Stromal cell of bone marrow (primary cell): ENCODE results near the gene PALS2.
A peak's percentile ranks its signal among the peaks of the same experiment; 100 is the strongest.

Source experiments
- DNase-seq: peaks from one replicate; pipeline ENCODE4 v3.0.0-alpha.2; 2012; ENCODE audit warnings: low read depth

PALS2 gene

GRCh38 chr7:24572997-24573553, at the start of gene PALS2:
Gene PALS2, plus strand, starts transcription at chr7:24573452. Its CDS starts 50,216 bp downstream, at chr7:24623668.
- peak; percentile 53 for DNase-seq

GRCh38 chr7:24531255-24531654, 42.0 kb upstream of the PALS2 start:
- DNase-seq, result no peak

GRCh38 chr7:24536682-24537081, 36.6 kb upstream of the PALS2 start:
- no peak for DNase-seq

DNA sequence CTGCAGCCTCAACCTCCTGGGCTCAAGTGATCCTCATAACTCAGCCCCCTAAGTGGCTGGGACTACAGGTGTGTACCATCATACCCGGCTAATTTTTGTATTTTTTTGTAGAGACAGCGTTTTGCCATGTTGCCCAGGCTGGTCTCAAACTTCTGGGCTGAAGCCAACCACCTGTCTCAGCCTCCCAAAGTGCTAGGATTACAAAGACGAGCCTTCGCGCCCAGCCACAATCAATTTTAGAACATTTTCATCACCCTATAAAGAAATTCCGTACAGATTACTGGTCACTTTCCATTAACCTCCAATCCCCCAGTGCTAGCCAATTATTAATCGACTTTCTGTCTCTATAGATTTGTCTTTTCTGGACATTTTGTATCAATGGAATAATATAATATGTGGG, 32.3 kb upstream of the PALS2 start:
- no peak for DNase-seq

DNA sequence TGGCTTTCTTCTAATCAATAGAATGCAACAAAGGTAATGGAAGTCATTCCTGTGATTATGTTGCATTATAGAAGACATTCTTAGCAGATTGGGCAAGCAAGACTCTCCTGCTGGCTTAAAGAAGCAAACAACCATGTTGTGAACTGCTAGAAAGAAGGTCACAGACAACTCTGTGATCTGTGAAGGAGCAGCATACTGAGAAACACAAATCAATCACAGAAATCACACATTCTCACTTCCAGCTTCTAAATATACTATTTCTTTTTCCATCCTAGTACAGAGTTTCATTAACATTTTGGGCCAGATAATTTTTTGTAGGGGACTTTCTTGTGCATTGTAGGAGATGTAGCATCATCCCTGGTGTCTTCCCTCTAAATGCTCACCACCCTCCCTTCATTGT, 28.0 kb upstream of the PALS2 start:
- DNase-seq, result no peak

DNA sequence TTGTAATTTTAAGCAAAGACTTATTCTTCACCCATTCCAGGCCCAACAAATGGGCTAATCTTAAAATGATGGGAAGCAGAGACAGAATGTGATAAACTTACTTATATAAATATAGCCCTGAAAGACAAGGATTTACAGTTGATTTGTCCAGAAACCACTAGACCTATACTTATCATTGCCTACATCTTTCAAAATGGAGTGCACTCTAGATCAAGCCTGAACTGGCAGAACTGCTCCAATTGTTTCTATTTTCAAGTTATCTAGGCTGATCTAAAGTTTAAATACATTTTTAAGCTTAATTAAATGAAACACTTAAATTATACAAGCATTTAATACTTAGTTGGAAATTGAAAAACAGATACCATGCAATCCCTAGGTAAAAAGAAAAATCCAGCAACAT, 24.9 kb upstream of the PALS2 start:
- DNase-seq, result no peak

GRCh38 chr7:24549991-24550390, 23.3 kb upstream of the PALS2 start:
- DNase-seq, result no peak

DNA sequence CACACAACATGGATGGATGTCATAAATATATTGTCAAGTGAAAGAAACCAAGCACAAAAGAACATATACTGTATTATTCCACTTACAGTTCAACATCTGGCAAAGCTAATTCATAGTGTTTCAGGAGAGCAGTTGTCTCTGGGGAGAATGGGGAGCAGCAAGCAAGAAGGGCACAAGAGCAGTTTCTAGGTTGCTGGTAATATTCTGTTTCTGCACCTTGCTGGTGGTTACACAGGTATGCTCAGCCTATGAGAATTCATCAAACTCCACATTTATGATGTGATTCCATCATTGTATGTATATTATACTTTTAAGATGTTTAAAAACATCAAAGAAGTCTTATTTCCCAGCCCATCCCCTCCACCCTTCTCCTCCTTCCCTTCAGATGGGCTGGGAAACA, 18.1 kb upstream of the PALS2 start:
- no peak for DNase-seq

DNA sequence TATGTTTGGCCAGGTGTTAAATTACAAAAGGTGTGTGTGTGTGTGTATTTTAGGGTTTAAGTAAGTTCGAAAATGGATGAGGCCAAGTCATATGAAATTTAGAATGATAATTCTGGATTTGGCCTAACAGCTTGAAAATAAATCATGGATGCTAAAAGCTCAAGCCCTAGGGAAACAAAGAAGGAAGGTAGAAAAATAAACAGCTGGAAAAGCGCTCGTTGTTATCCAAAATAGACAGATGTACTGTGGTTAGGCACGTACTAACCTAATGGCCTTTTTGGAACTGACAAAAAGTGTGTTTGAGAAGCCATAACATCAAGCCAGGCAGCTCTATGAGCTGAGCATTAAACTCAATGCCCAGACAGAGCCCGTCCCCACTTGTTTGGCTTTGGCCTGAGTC, 17.5 kb upstream of the PALS2 start:
- DNase-seq, result no peak

DNA sequence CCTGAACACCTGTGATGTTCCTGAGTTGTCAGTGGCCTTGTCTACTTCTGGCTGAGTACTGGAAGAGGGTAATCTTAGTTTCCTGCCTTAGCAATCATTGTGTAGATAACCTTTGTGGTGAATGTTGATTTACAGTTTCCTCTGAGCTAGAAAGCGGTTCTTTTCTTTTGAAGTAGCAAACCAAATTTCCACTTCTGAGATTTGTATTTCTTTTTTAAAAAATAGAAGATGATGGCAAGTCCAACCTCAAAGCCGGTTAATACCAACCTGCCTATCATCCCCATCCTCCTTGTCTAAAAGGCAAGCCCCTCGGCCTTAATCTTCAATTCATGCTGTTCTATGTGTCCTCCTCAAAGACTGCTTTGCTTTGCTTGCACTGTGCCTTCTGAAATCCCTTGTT, 12.5 kb upstream of the PALS2 start:
- DNase-seq, result no peak

- no peak for DNase-seq
These were observed 7.0 kb upstream of the PALS2 start for GRCh38 chr7:24566274-24566673.

DNA sequence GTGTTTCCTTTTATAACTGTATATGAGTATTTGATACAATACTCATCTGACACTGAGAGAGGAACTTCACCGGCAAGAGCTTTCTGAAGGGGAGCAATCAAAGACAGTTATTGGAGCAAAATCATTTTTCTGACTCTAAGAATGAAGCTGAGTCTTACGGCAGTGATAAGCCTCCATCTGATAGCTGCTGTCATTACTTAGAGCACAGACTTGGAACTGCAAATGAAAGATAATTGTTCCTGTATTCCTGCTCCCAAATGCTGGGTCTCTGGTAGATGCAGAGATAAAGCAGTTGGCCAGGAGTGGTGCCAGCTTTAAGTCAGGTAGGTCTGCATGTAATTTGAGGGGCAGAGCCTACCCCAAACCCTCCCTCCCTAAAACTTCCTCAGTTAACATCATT, 2.3 kb upstream of the PALS2 start:
- DNase-seq, result no peak

GRCh38 chr7:24572016-24572392, 1.2 kb upstream of the PALS2 start:
- no peak for DNase-seq

GRCh38 chr7:24572393-24572996, 757 bp upstream of the PALS2 start:
- peak; percentile 57 for DNase-seq

DNA sequence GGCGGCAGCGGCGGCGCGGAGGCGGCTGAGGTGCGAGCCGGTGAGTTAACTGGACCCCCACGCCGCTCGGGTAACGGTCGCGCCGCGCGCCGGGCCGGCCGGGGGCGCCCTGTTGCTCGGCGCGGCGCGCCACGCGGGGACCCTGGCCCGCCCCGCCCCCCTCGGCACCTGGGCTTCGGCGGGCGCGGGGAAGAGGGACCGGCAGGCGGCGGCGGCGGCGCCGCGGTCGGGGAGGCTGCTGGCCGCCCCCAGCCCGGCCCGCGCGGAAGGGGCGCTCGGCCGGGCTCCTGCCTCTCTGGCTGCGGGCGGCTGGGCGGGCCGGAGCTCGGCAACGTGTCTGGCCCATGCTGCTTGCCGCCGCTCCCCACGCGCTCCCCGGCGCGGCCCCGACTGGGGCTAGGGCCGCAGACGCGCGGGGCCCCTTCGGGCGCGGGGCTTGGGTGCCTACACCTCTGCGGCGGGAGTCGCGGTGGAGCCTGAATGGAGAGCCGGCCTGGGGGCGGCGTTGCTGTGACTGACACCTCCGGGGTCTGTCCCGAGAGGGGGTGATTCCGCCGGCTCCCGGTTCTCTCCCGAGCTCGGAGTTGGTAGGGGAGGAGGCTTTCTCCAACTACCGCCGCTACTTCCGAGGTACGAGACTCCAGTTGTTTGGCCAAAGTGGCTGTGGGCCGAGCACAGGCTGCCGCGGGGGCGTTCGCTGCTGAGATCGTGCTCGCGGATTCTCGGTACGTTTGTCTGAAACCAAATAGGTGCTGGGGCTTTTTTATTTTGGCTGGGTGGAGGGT, 494 bp downstream of the PALS2 start:
- peak; percentile 27 for DNase-seq

GRCh38 chr7:24574386-24574785, 1.1 kb downstream of the PALS2 start:
- DNase-seq, result peak; percentile 7

DNA sequence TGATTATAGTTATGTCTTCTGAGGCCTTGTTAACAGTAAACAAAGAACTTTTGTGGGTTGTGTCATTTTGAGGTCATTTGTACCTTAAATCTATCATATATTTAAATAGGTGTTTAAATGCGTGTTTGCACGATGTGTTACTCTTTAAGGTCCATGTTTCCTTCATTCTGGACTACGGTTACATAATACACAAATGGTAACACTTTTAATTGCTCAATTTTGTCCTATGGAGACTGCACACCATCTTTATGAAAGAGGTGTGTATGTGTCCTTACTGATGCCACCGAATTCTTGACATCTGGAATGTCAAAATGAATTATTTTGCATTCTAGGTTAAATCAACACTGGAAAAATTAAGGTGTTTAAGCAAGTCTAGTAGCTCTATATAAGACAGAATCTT, 1.7 kb downstream of the PALS2 start:
- no peak for DNase-seq

GRCh38 chr7:24576171-24577025, 3.1 kb downstream of the PALS2 start:
- peak; percentile 46 for DNase-seq

DNA sequence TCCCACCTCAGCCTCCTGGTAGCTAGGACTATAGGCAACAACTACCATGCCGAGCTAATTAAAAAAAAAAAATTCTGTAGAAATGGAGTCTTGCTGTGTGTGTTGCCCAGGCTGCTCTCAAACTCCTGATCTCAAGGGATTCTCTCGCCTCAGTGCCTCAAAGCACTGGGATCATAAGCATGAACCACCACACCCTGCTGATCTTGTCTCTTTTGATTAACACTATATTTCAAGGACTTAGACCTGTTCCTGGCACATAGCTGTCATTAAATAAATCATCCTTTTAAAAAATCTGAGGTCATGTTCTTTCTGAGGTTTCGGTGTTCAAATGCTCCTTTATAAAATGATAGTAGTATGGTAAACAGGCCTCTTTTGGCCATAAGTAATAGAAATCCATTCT, 4.8 kb downstream of the PALS2 start:
- DNase-seq, result no peak

DNA sequence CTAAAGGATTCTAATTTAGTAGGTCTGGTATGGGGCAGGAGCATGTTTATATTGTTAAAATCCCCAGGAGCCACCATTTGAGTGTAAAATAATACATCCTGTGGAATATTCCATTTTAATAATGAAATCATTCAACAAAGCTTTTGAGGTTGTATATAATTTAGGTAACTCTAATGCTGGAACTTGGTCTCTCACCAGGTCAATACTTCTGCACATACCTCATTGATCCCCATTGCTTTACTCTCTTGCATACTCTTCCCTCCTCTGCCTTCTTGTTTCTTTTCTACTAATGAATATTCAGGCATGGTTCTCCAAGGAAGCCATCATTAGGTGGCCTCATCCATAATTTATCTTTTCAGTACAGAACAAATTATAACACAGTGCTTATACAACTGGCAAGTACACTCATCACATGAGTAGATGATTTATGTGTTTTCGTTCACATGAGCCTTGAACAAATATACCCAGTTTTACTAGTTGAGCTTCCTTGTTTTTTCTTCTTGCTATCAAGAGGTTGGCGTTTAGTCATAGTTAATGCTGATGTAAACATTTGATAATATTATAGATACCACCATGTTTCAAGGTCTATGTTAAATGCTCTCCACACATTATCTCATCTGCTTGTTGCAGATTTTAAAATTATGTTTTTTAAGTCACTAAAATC, 7.2 kb downstream of the PALS2 start:
- DNase-seq, result no peak

GRCh38 chr7:24582166-24582565, 8.9 kb downstream of the PALS2 start:
- no peak for DNase-seq

GRCh38 chr7:24587853-24588252, 14.6 kb downstream of the PALS2 start:
- no peak for DNase-seq
